HepG2 (cell line): Measurements from ENCODE around the gene GNG7. TPM values are rescaled to one million over a fixed set of nuclear protein-coding genes. Genes with fewer than 3 reads are reported as not detected.
A peak's percentile ranks its signal among the peaks of the same experiment; 100 is the strongest.

Experiments used
- ERF ChIP-seq: IDR thresholded peaks from 2 replicates; pipeline ENCODE4 v1.6.1; 2018; ENCODE audit warnings: missing biosample characterization, missing genetic modification reagents
- EZH2 ChIP-seq: conservative IDR thresholded peaks from 2 replicates; pipeline ENCODE4 v1.6.1; 2012; ENCODE audit warnings: mild to moderate bottlenecking, low read depth, low read length, moderate library complexity
- GATAD1 ChIP-seq: IDR thresholded peaks from 2 replicates; pipeline ENCODE4 v1.6.1; 2016; ENCODE audit warnings: missing genetic modification reagents, missing compliant biosample characterization
- PHF8 ChIP-seq: sonication (generic); formaldehyde crosslinking; IDR thresholded peaks from 2 replicates; pipeline ENCODE4 v1.5.0; 2020; ENCODE audit warnings: missing genetic modification reagents
- POLR2G ChIP-seq: fragments of 200-400 bp; formaldehyde crosslinking; IDR thresholded peaks from 2 replicates; pipeline ENCODE4 v1.6.1; 2018; ENCODE audit warnings: mild to moderate bottlenecking, low read depth, low read length, moderate library complexity
- ZFP62 ChIP-seq: sonication (generic); formaldehyde crosslinking; IDR thresholded peaks from 2 replicates; pipeline ENCODE4 v1.4.0; 2020; ENCODE audit warnings: missing genetic modification reagents
- ZNF253 ChIP-seq: sonication (generic); formaldehyde crosslinking; IDR thresholded peaks from 2 replicates; pipeline ENCODE4 v1.8.0; 2022; ENCODE audit warnings: mild to moderate bottlenecking, missing genetic modification reagents, borderline replicate concordance
- ZNF460 ChIP-seq: sonication (generic); formaldehyde crosslinking; IDR thresholded peaks from 2 replicates; pipeline ENCODE4 v1.5.1; 2020; ENCODE audit warnings: missing genetic modification reagents, mild to moderate bottlenecking, borderline replicate concordance
- ZNF567 ChIP-seq: sonication (generic); formaldehyde crosslinking; IDR thresholded peaks from 2 replicates; pipeline ENCODE4 v1.8.1; 2023; ENCODE audit warnings: mild to moderate bottlenecking, missing genetic modification reagents, borderline replicate concordance
- ZNF598 ChIP-seq: sonication (generic); formaldehyde crosslinking; IDR thresholded peaks from 2 replicates; pipeline ENCODE4 v1.5.1; 2020; ENCODE audit warnings: mild to moderate bottlenecking, missing genetic modification reagents, borderline replicate concordance
- ZUFSP ChIP-seq: sonication (generic); formaldehyde crosslinking; IDR thresholded peaks from 2 replicates; pipeline ENCODE4 v1.9.0; 2021; ENCODE audit warnings: missing genetic modification reagents, mild to moderate bottlenecking, borderline replicate concordance
- polyA plus RNA-seq, 8 experiments: library from polyadenylated mRNA; depleted of rRNA in 3 of 8; stranded (reverse) in 7 of 8; unstranded in 1 of 8; fragments of >200 nt; fragmentation: Illumina TruSeq in 4 of 8; extraction: Trizol in 4 of 8; gene quantifications; 2 replicates each; pipeline versions ENCODE4 v1.2.1 to v1.2.3, GENCODE V29; 2011 to 2016; ENCODE audit warnings: low read depth in 4 of 8, missing spikeins in 1 of 8, mixed read lengths in 1 of 8; ENCODE audit not compliant: insufficient read depth in 1 of 8
- total RNA-seq, 5 experiments: library from RNA; depleted of rRNA; stranded (reverse); fragments of >200 nt; fragmentation: Illumina TruSeq; extraction: Trizol; gene quantifications; 2 replicates each; pipeline ENCODE4 v1.2.3, GENCODE V29; 2016; ENCODE audit warnings: low read depth in 1 of 5
- TF ChIP-seq, protein P1 (sequence below): sonication (generic); formaldehyde crosslinking; IDR thresholded peaks from 2 replicates; pipeline ENCODE4 v1.4.0; 2020; ENCODE audit warnings: missing genetic modification reagents, borderline replicate concordance
- TF ChIP-seq, protein P2 (sequence below): fragments of 450-650 bp; IDR thresholded peaks from 2 replicates; pipeline ENCODE4 v1.6.1; 2016
- TF ChIP-seq, protein P3 (sequence below): sonication (generic); formaldehyde crosslinking; IDR thresholded peaks from 2 replicates; pipeline ENCODE4 v1.5.0; 2020; ENCODE audit warnings: mild to moderate bottlenecking, missing genetic modification reagents, borderline replicate concordance
- TF ChIP-seq, protein P4 (sequence below): sonication (generic); formaldehyde crosslinking; IDR thresholded peaks from 2 replicates; pipeline ENCODE4 v1.4.0; 2020; ENCODE audit warnings: mild to moderate bottlenecking, missing genetic modification reagents

Gene GNG7
- total and polyA plus RNA-seq, 2 of the 13 experiments (the other 11 are each of a cell fraction or from before 2014, with no cell fraction given) = 1.4 to 3.3 TPM

- TF ChIP-seq, protein P1, sequence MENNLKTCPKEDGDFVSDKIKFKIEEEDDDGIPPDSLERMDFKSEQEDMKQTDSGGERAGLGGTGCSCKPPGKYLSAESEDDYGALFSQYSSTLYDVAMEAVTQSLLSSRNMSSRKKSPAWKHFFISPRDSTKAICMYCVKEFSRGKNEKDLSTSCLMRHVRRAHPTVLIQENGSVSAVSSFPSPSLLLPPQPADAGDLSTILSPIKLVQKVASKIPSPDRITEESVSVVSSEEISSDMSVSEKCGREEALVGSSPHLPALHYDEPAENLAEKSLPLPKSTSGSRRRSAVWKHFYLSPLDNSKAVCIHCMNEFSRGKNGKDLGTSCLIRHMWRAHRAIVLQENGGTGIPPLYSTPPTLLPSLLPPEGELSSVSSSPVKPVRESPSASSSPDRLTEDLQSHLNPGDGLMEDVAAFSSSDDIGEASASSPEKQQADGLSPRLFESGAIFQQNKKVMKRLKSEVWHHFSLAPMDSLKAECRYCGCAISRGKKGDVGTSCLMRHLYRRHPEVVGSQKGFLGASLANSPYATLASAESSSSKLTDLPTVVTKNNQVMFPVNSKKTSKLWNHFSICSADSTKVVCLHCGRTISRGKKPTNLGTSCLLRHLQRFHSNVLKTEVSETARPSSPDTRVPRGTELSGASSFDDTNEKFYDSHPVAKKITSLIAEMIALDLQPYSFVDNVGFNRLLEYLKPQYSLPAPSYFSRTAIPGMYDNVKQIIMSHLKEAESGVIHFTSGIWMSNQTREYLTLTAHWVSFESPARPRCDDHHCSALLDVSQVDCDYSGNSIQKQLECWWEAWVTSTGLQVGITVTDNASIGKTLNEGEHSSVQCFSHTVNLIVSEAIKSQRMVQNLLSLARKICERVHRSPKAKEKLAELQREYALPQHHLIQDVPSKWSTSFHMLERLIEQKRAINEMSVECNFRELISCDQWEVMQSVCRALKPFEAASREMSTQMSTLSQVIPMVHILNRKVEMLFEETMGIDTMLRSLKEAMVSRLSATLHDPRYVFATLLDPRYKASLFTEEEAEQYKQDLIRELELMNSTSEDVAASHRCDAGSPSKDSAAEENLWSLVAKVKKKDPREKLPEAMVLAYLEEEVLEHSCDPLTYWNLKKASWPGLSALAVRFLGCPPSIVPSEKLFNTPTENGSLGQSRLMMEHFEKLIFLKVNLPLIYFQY (CRISPR knock-in tag) = no peak
- TF ChIP-seq ZNF598 (CRISPR knock-in tag) = no peak
- TF ChIP-seq ZNF460 (CRISPR knock-in tag) = no peak
- TF ChIP-seq ZNF567 (CRISPR knock-in tag) = no peak
- no peak for TF ChIP-seq GATAD1 (CRISPR knock-in tag)
- no peak for TF ChIP-seq PHF8
- TF ChIP-seq ZNF253 (CRISPR knock-in tag) = 0 out of 2 replicates have a peak, but pooled peaks have one; percentile 17
- TF ChIP-seq ZUFSP (CRISPR knock-in tag) = no peak
- TF ChIP-seq ERF (CRISPR knock-in tag) = 0 out of 2 replicates have a peak, but pooled peaks have one; percentile 55
- TF ChIP-seq, protein P2, sequence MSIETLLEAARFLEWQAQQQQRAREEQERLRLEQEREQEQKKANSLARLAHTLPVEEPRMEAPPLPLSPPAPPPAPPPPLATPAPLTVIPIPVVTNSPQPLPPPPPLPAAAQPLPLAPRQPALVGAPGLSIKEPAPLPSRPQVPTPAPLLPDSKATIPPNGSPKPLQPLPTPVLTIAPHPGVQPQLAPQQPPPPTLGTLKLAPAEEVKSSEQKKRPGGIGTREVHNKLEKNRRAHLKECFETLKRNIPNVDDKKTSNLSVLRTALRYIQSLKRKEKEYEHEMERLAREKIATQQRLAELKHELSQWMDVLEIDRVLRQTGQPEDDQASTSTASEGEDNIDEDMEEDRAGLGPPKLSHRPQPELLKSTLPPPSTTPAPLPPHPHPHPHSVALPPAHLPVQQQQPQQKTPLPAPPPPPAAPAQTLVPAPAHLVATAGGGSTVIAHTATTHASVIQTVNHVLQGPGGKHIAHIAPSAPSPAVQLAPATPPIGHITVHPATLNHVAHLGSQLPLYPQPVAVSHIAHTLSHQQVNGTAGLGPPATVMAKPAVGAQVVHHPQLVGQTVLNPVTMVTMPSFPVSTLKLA = 0 out of 2 replicates have a peak, but pooled peaks have one; percentile 6
- TF ChIP-seq, protein P3, sequence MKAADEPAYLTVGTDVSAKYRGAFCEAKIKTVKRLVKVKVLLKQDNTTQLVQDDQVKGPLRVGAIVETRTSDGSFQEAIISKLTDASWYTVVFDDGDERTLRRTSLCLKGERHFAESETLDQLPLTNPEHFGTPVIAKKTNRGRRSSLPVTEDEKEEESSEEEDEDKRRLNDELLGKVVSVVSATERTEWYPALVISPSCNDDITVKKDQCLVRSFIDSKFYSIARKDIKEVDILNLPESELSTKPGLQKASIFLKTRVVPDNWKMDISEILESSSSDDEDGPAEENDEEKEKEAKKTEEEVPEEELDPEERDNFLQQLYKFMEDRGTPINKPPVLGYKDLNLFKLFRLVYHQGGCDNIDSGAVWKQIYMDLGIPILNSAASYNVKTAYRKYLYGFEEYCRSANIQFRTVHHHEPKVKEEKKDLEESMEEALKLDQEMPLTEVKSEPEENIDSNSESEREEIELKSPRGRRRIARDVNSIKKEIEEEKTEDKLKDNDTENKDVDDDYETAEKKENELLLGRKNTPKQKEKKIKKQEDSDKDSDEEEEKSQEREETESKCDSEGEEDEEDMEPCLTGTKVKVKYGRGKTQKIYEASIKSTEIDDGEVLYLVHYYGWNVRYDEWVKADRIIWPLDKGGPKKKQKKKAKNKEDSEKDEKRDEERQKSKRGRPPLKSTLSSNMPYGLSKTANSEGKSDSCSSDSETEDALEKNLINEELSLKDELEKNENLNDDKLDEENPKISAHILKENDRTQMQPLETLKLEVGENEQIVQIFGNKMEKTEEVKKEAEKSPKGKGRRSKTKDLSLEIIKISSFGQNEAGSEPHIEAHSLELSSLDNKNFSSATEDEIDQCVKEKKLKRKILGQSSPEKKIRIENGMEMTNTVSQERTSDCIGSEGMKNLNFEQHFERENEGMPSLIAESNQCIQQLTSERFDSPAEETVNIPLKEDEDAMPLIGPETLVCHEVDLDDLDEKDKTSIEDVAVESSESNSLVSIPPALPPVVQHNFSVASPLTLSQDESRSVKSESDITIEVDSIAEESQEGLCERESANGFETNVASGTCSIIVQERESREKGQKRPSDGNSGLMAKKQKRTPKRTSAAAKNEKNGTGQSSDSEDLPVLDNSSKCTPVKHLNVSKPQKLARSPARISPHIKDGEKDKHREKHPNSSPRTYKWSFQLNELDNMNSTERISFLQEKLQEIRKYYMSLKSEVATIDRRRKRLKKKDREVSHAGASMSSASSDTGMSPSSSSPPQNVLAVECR (CRISPR knock-in tag) = peak; percentile 71
- TF ChIP-seq EZH2 = no peak
- no peak for TF ChIP-seq ZFP62 (CRISPR knock-in tag)
- TF ChIP-seq POLR2G = no peak
- TF ChIP-seq, protein P4, sequence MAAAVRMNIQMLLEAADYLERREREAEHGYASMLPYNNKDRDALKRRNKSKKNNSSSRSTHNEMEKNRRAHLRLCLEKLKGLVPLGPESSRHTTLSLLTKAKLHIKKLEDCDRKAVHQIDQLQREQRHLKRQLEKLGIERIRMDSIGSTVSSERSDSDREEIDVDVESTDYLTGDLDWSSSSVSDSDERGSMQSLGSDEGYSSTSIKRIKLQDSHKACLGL (CRISPR knock-in tag) = no peak
Observed at GRCh38 chr19:2650515-2650914, 52.0 kb downstream of the GNG7 start (continued).
